WTC11 (cell line): ENCODE data around the gene FHIT.

ENCODE experiments used
- CBFB ChIP-seq: sonication (generic); formaldehyde crosslinking; IDR thresholded peaks from 2 replicates; pipeline ENCODE4 v1.8.1; 2022; ENCODE audit warnings: mild to moderate bottlenecking, low read depth, missing genetic modification reagents
- FOXP4 ChIP-seq: sonication (generic); formaldehyde crosslinking; IDR thresholded peaks from 2 replicates; pipeline ENCODE4 v1.8.0; 2022; ENCODE audit warnings: mild to moderate bottlenecking, missing genetic modification reagents
- NR2C2 ChIP-seq: sonication (generic); formaldehyde crosslinking; IDR thresholded peaks from 2 replicates; pipeline ENCODE4 v1.8.0; 2022; ENCODE audit warnings: mild to moderate bottlenecking, missing genetic modification reagents
- PRDM15 ChIP-seq: sonication (generic); formaldehyde crosslinking; IDR thresholded peaks from 2 replicates; pipeline ENCODE4 v1.8.0; 2022; ENCODE audit warnings: missing genetic modification reagents
- RELA ChIP-seq: sonication (generic); formaldehyde crosslinking; IDR thresholded peaks from 2 replicates; pipeline ENCODE4 v1.8.1; 2022; ENCODE audit warnings: missing genetic modification reagents, mild to moderate bottlenecking, borderline replicate concordance
- TCF7 ChIP-seq: sonication (generic); formaldehyde crosslinking; IDR thresholded peaks from 2 replicates; pipeline ENCODE4 v1.8.0; 2022; ENCODE audit warnings: mild to moderate bottlenecking, low read depth, missing genetic modification reagents, moderate library complexity
- TEAD4 ChIP-seq: sonication (generic); formaldehyde crosslinking; IDR thresholded peaks from 2 replicates; pipeline ENCODE4 v1.8.0; 2022; ENCODE audit warnings: mild to moderate bottlenecking, missing genetic modification reagents
- ZNF416 ChIP-seq: fragments of 250-450 bp; sonication (Bioruptor Pico); IDR thresholded peaks from 2 replicates; pipeline ENCODE4 v1.9.0; 2021; ENCODE audit warnings: mild to moderate bottlenecking, inconsistent platforms
- TF ChIP-seq, protein P1 (sequence below): fragments of 200-600 bp; IDR thresholded peaks from 2 replicates; pipeline ENCODE4 v1.8.0; 2022; ENCODE audit warnings: antibody characterized with exemption
- TF ChIP-seq, protein P2 (sequence below): sonication (generic); formaldehyde crosslinking; conservative IDR thresholded peaks from 2 replicates; pipeline ENCODE4 v1.8.1; 2022; ENCODE audit warnings: mild to moderate bottlenecking, missing genetic modification reagents

- TF ChIP-seq, protein P1, sequence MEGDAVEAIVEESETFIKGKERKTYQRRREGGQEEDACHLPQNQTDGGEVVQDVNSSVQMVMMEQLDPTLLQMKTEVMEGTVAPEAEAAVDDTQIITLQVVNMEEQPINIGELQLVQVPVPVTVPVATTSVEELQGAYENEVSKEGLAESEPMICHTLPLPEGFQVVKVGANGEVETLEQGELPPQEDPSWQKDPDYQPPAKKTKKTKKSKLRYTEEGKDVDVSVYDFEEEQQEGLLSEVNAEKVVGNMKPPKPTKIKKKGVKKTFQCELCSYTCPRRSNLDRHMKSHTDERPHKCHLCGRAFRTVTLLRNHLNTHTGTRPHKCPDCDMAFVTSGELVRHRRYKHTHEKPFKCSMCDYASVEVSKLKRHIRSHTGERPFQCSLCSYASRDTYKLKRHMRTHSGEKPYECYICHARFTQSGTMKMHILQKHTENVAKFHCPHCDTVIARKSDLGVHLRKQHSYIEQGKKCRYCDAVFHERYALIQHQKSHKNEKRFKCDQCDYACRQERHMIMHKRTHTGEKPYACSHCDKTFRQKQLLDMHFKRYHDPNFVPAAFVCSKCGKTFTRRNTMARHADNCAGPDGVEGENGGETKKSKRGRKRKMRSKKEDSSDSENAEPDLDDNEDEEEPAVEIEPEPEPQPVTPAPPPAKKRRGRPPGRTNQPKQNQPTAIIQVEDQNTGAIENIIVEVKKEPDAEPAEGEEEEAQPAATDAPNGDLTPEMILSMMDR, result no peak
- TF ChIP-seq TCF7 (CRISPR knock-in tag) (no peak), CBFB (CRISPR knock-in tag) (no peak), TEAD4 (CRISPR knock-in tag) (no peak), RELA (CRISPR knock-in tag) (no peak), ZNF416 (CRISPR knock-in tag) (no peak), NR2C2 (CRISPR knock-in tag) (no peak), FOXP4 (CRISPR knock-in tag) (no peak), PRDM15 (CRISPR knock-in tag) (no peak)
- TF ChIP-seq, protein P2, sequence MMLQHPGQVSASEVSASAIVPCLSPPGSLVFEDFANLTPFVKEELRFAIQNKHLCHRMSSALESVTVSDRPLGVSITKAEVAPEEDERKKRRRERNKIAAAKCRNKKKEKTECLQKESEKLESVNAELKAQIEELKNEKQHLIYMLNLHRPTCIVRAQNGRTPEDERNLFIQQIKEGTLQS, result no peak
These were observed 677.0 kb downstream of the FHIT start for GRCh38 chr3:60574046-60574769.
